HUES48 (cell line): ENCODE measurements around the gene SOWAHB.

Source experiments
- H3K27ac ChIP-seq: one replicate; pipeline ENCODE4 v1.7.0; 2013; ENCODE audit warnings: low read depth, low read length, inconsistent platforms
- H3K27me3 ChIP-seq: 2 replicates; pipeline ENCODE4 v1.6.1; 2013; ENCODE audit warnings: mild to moderate bottlenecking, low read length; ENCODE audit not compliant: control insufficient read depth, insufficient read depth
- H3K36me3 ChIP-seq: 2 replicates; pipeline ENCODE4 v1.6.1; 2013; ENCODE audit warnings: low read length; ENCODE audit not compliant: control insufficient read depth, insufficient read depth
- H3K4me1 ChIP-seq: 2 replicates; pipeline ENCODE4 v1.6.1; 2013; ENCODE audit warnings: mild to moderate bottlenecking, low read length; ENCODE audit not compliant: control insufficient read depth, insufficient read depth
- H3K4me3 ChIP-seq: 2 replicates; pipeline ENCODE4 v1.5.1; 2013; ENCODE audit warnings: mild to moderate bottlenecking, low read depth, low read length
- H3K9ac ChIP-seq: 2 replicates; pipeline ENCODE4 v1.6.1; 2013; ENCODE audit warnings: mild to moderate bottlenecking, low read depth, low read length, moderate library complexity
- H3K9me3 ChIP-seq: 2 replicates; pipeline ENCODE4 v1.6.1; 2013; ENCODE audit warnings: low read length; ENCODE audit not compliant: control insufficient read depth, insufficient read depth

The SOWAHB gene

GRCh38 chr4:76923619-76924357 is 25.8 kb upstream of the SOWAHB start:
- 0 out of 2 replicates have a peak, but pooled peaks cover 5% of the 10 kb centered on the region for H3K4me1 ChIP-seq
- H3K36me3 ChIP-seq: no peaks in the 10 kb centered on the region
- no peak overlapping the region for H3K27ac ChIP-seq
- no peak overlapping the region for H3K4me3 ChIP-seq
- no peaks in the 10 kb centered on the region for H3K27me3 ChIP-seq
- H3K9ac ChIP-seq: no peak overlapping the region
- H3K9me3 ChIP-seq: no peaks in the 10 kb centered on the region

- H3K27ac ChIP-seq: no peak overlapping the region
- H3K36me3 ChIP-seq: no peaks in the 10 kb centered on the region
- no peak overlapping the region for H3K9ac ChIP-seq
- H3K4me1 ChIP-seq: 0 out of 2 replicates have a peak, but pooled peaks cover 5% of the 10 kb centered on the region
- H3K9me3 ChIP-seq: no peaks in the 10 kb centered on the region
- no peak overlapping the region for H3K4me3 ChIP-seq
- H3K27me3 ChIP-seq: no peaks in the 10 kb centered on the region
Observed at GRCh38 chr4:76920715-76921114, 22.8 kb upstream of the SOWAHB start.

- H3K36me3 ChIP-seq: no peaks in the 10 kb centered on the region
- no peaks in the 10 kb centered on the region for H3K9me3 ChIP-seq
- no peak overlapping the region for H3K27ac ChIP-seq
- H3K4me1 ChIP-seq: peaks cover 5% of the 10 kb centered on the region; the same call in 1 of the 2 replicates
- no peak overlapping the region for H3K4me3 ChIP-seq
- H3K9ac ChIP-seq: no peak overlapping the region
- no peaks in the 10 kb centered on the region for H3K27me3 ChIP-seq
Observed at GRCh38 chr4:76909711-76910110, 11.8 kb upstream of the SOWAHB start.

GRCh38 chr4:76905521-76905920 is 7.6 kb upstream of the SOWAHB start:
- Histone ChIP-seq H3K4me1 (peaks cover 9% of the 10 kb centered on the region; the same call in 1 of the 2 replicates), H3K36me3 (no peaks in the 10 kb centered on the region), H3K9me3 (no peaks in the 10 kb centered on the region), H3K27ac (no peak overlapping the region), H3K4me3 (no peak overlapping the region), H3K9ac (no peak overlapping the region), H3K27me3 (0 out of 2 replicates have a peak, but pooled peaks cover 5% of the 10 kb centered on the region)

GRCh38 chr4:76904646-76905190 is 6.8 kb upstream of the SOWAHB start:
- Histone ChIP-seq H3K4me3 (no peak overlapping the region; the same call in 1 of the 2 replicates), H3K9ac (no peak overlapping the region), H3K9me3 (no peaks in the 10 kb centered on the region), H3K27me3 (peaks cover 11% of the 10 kb centered on the region), H3K27ac (no peak overlapping the region), H3K36me3 (no peaks in the 10 kb centered on the region), H3K4me1 (peaks cover 9% of the 10 kb centered on the region; the same call in 1 of the 2 replicates)

- Histone ChIP-seq H3K4me1 (peaks cover 14% of the 10 kb centered on the region), H3K4me3 (no peak overlapping the region), H3K36me3 (no peaks in the 10 kb centered on the region), H3K9ac (no peak overlapping the region), H3K27ac (no peak overlapping the region), H3K27me3 (peaks cover 35% of the 10 kb centered on the region), H3K9me3 (no peaks in the 10 kb centered on the region)
Observed at GRCh38 chr4:76902233-76902890, 4.4 kb upstream of the SOWAHB start.

GRCh38 chr4:76898949-76899645 is 1.2 kb upstream of the SOWAHB start:
- peaks cover 11% of the 10 kb centered on the region; the same call in 1 of the 2 replicates for H3K4me1 ChIP-seq
- peak overlapping the region; percentile 23 for H3K27ac ChIP-seq
- peak overlapping the region; percentile 72 for H3K4me3 ChIP-seq
- no peaks in the 10 kb centered on the region for H3K9me3 ChIP-seq
- H3K27me3 ChIP-seq: peaks cover 67% of the 10 kb centered on the region
- H3K9ac ChIP-seq: no peak overlapping the region
- no peaks in the 10 kb centered on the region for H3K36me3 ChIP-seq

- peaks cover 11% of the 10 kb centered on the region; the same call in 1 of the 2 replicates for H3K4me1 ChIP-seq
- peaks cover 69% of the 10 kb centered on the region for H3K27me3 ChIP-seq
- H3K9ac ChIP-seq: no peak overlapping the region
- H3K9me3 ChIP-seq: no peaks in the 10 kb centered on the region
- peak overlapping the region; percentile 72 for H3K4me3 ChIP-seq
- H3K36me3 ChIP-seq: no peaks in the 10 kb centered on the region
- peak overlapping the region; percentile 39 for H3K27ac ChIP-seq
Observed at GRCh38 chr4:76898385-76898692, 395 bp upstream of the SOWAHB start.

- Histone ChIP-seq H3K9ac (no peak overlapping the region), H3K27ac (no peak overlapping the region), H3K27me3 (peaks cover 72% of the 10 kb centered on the region), H3K36me3 (no peaks in the 10 kb centered on the region), H3K4me3 (peak overlapping the region; percentile 72), H3K9me3 (no peaks in the 10 kb centered on the region), H3K4me1 (peaks cover 17% of the 10 kb centered on the region)
Observed at GRCh38 chr4:76896614-76897535, 1.1 kb downstream of the SOWAHB start.

- H3K9me3 ChIP-seq: no peaks in the 10 kb centered on the region
Observed at GRCh38 chr4:76896048-76896447, 1.9 kb downstream of the SOWAHB start.

More at GRCh38 chr4:76896048-76896447, 1.9 kb downstream of the SOWAHB start:
- Histone ChIP-seq H3K36me3 (no peaks in the 10 kb centered on the region), H3K9ac (no peak overlapping the region), H3K4me1 (peaks cover 17% of the 10 kb centered on the region), H3K27ac (no peak overlapping the region), H3K4me3 (no peak overlapping the region), H3K27me3 (peaks cover 75% of the 10 kb centered on the region)
